Embryonic facial prominence (tissue), 1 donor: Measurements from ENCODE around the gene MAP2K3.
"Not testable (repeated sequence)": the region's sequence is repeated elsewhere in the genome, so short reads cannot be mapped to it uniquely, and the experiment has no call there.

Experiments
- DNase-seq: peaks from one replicate; pipeline ENCODE4 v3.0.0-alpha.2; 2016; ENCODE audit errors: extremely low spot score

The MAP2K3 gene

DNA sequence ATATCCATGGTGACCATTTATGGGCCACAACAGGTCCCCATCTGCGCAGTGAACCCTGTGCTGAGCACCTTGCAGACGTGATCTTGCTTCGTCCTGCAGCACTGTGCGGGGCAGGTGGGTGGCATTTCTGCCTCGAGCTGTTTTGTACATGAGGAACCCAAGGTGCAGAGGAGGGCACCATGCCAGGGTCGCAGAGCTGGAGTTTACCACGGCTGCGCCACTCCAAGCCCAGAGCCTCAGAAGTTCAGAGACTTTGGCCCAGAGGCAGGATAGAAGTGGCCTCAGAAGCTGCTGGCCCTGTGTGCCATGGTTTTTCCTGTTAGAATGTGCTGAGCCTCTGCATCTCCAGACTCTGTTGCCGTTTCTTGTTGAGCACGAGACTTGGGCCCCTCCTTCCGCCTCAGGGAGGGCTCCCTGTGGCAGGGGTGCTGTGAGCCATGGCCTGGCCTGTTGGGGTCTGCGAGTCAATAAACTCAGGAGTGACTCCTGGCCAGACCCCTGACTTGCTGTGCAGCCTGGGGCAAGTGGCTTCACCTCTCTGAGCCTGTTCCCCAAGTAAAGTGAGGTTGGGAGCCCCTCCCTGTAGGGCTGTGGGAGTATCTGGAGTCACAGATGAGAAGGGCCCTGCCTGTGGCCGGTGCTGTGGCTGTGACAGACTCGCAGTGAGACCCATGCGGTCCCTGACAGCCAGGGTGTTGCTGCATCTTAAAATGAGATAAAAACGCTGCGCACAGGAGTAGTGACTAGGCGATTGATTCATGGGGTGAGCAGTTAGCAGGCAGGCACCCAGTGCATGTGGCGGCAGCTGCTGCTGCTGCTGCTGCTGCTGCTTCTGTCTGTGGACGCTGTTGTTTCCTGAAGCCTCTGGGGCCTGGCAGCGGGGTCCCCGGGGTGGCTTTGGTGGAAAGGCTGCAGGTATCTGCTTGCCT is 11.8 kb downstream of the MAP2K3 start:
- DNase-seq, result no peak

DNA sequence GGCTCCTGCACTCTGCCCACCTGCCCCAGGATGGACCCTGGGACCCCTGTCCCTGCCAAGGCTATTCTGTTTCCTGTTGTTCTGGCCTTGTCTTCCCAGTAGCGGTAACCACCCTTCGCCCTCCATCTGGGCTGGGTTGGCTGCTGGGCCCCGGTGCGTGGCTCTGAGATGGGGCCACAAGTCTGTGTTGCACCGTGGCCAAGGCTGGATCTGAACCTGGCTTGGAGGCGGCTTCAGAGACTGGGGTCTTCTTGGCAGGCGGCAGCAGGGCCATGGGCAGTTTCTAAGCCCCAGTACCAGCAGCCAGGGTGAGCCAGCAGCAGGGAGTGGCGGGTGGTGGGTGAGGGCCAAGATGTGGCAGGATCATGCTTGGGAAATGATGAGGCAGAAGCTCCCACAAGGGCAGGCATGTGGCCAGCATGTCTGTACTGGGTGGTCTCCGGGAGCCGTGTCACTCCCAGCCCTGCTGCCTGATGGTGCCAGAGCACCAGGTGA is 12.6 kb downstream of the MAP2K3 start:
- DNase-seq, result no peak

DNA sequence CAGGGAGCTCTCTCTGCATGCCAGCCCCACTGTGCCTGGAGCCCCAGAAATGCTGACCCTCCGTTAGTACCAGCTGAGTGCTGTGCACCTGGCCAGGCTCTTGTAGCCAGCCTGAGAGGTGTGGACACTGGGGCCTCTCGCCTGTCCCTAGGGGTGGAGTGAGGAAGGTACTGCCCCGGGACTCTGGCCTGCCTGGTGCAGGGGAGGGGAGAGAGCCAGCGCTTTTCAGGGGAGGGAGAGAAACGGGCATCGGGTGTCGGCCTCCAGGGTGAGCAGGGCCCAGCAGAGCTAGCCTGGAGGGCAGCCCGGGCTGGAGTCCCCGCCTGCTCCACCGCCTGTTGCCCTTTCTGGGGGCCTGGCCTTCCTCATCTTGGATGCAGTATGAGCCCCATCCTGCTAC is 13.1 kb downstream of the MAP2K3 start:
- DNase-seq, result no peak

DNA sequence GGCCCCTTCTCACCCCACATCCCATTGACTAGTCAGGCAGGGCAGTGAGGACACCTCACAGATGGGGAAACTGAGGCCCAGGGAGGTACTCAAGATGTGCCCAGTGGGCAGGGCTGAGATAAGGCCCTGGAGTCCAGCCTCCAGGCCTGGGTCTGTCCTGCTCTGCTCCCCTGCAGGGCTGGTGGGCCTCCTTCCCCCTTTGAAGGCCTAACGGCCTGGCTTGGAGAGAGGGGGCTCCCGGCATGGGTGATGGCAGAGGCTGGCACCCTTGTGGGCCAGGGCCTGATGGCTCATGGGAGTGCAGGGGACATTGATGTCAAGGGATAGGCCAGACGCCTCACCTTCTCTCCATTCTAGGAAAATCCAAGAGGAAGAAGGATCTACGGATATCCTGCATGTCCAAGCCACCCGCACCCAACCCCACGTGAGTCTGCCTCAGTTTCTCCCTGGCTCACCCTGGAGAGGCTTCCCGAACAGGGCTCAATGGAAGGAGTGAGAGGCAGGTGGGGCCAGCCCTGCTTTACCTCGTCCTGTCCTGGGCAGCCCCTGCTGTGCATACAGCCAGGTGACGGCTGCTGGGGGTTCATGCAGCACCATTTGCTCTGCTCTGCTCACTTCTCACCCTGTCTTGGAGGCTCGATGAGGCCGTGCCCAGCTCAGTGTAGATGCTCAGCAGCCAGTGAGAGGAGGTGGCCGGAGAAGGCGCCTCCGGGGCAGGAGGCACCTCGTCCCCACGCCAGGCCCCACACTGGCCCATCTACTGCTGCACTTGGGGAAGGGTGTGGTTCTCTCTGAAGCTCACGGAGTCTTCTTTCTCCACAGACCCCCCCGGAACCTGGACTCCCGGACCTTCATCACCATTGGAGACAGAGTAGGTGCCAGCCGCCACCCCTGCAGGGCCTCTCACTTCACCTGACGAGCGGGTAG is 13.8 kb downstream of the MAP2K3 start:
- no peak for DNase-seq

DNA sequence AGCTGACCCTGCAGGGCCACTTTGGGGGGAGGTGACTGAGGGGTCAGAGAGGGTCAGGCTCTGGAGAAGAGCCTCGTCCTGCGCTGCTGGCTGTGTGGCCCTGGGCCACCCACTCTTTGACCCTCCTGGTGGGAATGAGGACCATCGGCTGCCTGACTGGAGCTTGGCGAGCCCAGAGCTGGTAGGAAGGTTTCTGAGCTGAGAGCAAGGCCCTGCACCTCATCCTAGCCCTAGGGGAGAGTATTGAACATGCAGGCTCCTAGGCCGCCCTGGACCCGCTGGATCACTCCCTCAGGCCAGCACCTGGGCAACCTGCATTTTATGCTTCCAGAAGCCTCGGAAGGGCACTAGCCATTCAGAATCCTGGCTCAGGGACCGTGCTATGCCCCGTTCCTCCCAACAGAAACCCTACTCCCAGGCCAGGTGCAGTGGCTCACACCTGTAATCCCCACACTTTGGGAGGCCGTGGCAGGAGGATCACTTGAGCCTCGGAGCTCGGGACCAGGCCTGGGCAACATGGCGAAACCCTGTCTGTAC is 14.5 kb downstream of the MAP2K3 start:
- DNase-seq, result no peak

DNA sequence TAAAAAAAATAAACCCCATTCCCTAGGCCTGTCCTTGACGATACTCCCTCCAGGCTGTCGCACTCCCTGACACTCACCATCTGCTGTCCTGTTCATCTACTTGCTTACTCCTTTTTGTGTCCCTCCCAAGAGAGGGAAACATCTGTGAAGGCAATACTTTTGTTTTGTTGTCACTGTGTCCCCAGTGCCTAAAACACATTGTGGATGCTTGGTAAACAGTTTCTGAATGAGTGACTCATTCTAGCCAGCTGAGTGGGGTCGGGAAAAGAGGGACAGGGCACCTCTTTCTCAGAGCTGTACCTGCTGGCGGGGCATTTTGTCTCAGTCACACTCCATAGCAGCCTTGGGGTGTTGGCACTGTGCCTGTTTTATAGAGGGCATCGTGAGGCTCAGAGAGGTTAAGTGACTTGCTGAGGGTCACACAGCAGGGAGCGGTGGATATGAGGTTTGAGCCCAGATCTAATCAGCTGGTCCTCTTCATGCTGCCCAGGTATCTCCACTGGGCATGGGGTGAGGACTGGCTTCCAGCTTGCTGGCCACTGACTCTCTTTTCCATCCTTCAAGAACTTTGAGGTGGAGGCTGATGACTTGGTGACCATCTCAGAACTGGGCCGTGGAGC is 15.6 kb downstream of the MAP2K3 start:
- no peak for DNase-seq

DNA sequence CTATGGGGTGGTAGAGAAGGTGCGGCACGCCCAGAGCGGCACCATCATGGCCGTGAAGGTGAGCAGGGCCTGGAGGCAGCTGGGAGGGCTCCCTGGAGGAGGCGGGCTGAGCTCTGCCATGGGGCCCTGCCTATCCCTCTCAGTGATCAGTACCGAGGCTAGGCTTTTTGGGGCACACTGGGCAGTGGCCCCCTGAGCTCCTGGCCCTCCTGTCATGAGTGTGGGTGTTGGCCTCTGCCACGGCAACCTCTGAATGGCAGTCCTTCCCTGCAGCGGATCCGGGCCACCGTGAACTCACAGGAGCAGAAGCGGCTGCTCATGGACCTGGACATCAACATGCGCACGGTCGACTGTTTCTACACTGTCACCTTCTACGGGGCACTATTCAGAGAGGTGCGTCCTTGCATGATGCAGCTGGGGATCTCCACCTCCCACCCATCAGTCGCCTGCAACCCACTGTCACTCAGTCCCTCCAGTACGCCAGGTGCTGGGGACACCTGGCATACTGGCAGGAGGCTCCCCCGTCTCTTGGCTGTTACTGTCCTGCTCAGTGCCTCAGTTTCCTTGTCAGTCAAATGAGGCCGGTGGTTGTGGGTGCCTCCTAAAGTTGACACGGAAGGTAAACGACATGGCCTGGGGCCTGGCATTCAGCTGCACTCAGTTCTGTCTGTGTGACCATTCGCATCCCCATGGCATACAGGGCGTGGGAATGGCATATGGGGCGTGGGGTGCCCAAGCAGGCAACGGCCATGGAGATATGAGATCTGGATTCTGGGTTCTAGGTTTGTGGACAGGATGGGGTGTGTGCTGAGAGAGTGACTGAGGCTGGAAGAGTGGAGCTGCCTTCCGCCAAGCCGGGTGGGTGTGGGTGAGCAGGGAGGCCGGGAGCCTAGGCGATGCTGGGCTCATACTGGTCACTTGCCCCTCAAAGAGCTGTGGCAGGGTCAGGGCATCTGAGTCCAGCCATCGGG is 16.4 kb downstream of the MAP2K3 start:
- no peak for DNase-seq

DNA sequence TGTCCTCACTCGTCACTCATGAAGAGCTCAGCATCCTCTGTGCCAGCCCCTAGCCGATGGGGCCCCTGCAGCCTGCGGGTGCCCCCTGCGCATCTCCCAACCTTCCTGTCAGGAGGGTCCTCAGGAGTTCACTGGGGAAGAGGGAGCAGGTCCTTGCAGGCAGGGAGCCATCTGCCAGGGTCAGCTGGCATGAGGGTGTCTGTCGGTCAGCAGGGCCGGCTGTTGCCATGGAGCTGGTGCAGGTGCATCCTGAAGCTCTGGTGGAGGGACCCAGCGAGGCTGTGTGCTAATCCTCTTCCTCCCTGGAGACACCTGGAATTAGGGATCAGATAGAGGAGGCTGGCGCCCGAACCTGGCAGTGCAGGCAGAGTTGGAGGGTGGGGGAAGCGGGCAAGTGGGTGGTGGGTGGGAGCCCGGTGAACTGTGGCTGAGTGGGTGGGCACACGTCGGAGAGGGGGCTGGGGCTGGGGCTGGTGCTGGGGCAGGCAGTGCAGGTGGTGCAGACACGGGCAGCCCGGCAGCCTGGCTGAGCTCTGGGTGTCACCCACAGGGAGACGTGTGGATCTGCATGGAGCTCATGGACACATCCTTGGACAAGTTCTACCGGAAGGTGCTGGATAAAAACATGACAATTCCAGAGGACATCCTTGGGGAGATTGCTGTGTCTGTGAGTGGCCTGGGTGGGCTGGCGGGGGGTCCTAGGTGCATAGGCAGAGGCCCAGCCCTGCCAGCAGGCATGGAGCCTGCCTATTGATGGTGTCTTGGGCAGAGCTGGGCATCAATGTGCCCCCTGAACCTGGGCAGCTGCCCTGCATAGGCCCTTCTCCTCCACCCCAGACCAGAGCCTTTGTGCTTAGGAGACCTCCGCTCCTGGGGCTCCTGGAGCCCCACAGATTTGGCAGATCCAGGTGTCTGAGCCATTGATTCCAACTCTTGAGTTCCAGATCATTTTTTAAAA is 17.4 kb downstream of the MAP2K3 start:
- DNase-seq, result no peak

DNA sequence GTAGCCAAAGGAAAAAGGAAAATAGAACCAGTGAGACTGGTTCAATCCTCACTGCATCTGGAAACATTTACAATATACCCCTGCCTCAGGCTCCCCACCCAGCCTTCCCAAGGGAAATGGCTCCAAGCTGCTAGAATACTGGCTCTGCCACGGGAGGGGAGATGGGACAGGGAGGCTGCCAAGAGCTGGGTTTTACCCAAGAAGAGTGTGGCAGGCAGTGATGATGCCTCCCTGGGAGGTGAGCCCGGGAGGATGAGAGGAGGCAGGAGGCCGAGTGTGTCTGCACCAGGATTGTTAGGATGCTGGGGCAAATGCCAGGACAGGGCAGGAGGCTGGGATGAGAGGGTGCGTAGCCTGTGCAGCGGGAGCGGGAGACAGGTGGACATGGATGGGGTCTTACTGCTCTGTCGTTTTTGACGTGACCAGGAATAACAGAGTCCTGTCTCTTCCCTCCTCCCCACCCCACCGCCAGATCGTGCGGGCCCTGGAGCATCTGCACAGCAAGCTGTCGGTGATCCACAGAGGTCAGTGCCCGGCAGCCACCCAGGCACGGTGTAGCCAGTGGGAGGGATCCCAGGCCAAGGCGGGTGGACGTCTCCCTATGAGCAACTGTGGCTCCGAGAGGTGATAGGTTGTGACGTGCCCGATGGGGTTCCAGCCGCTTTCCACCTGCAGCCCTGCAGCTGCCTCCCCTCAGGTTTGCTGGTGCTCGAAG is 18.4 kb downstream of the MAP2K3 start:
- DNase-seq, result no peak

DNA sequence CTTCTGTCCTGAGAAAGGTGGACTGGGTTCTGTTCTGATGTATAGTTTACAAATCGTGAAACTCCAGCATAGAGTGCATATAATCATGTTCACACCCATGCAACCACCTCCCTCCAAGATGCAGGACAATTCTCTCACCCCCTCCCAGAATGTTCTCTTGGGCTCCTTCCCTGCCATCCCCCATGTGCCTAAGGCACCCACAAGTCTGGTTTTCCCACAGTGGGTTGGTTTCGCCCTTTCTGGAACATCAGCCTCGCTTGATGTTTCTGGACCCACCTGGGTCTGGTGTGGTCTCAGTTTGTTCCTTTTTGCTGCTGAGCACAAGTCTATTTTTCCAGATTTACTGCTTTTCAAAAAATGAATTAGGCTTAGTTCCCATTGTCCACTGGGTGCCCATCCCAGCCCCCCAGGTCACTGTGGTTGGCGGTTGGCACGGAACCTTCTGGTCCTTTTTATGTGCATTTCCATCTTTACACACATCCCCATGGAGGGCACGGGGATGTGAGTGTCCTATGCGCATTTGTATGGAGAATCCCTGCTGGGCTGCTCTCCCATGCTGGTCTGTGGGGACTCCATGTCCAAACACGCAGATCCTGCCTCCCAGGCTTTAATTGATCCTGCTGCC is 19.0 kb downstream of the MAP2K3 start:
- DNase-seq, result no peak

DNA sequence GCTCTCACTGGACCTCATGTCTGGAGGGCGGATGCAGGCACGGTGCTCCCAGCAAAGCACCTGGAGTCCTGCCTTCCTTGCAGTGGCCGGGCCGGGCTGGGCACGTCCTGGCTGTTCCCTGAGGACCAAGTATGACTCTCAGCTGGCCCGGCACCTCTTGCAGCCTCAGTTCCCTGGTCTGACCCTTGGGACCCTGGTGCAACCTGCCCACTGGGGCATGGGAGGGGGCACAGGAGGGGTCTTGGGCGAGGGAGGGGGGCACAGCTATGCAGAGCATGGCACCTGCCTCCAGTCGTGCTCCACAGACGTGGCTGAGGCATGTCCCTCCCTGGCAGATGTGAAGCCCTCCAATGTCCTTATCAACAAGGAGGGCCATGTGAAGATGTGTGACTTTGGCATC is 19.6 kb downstream of the MAP2K3 start:
- no peak for DNase-seq

DNA sequence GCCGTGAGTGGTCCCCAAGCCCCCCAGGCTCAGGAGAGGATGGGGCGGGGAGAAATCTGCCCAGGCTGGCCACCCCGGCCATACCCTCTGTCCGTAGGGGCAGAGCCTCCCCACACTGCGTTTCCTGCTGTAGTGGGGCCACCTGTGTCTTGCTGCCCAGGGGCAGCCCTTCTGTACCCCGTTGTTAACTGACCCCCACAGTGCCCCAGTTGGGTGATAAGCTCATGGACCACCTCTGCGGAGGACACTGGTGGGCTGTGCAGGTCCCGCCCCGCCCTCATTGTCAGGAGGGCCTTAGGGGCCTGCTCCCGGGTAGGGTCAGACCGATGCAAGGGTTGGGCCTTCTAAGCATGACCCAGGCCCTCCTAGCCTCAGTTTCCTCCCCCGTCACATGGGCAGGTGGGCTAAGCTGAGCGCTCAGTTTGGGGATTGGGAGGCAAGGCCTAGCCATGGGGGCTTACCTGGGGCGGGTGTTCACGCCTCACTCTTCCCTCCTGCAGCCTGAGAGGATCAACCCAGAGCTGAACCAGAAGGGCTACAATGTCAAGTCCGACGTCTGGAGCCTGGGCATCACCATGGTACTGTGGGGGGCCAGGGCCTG is 20.1 kb downstream of the MAP2K3 start:
- not testable (repeated sequence) for DNase-seq

DNA sequence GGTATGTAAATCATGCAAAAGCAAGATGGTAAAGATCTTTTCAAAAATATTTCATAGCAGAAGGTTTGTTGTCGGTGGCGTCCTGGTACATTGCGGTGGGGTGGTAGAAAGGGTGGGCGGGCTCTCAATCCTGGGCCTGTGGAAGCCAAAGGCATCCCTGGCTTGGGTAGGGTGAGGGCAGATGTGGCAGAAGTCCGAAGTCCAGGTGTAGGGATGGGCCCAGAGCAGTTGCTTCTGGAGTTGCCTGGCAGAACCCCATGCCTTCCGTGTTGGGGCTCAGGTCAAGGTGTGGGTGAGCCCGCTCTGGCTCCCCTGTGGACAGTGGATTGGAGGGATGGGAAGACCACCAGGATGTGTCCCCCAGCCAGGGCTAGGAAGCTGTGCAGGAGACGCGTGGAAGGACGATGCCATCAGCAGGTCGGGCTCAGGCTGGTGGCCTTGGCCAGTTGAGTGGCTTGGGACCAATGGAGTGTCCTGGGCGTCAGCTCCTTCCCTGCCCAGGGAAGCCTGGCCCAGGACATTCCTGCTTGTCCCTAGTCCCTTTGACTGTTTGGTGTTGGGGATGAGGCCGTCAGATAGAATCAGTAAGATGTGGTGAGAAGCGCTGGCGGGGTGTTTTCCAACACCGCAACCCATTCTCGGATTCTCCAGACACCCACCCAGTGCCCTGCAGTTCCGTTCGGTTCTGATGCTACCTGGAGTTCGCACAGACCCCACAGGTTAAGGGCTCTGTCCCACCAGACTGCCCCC is 21.1 kb downstream of the MAP2K3 start:
- DNase-seq, result not testable (repeated sequence)

DNA sequence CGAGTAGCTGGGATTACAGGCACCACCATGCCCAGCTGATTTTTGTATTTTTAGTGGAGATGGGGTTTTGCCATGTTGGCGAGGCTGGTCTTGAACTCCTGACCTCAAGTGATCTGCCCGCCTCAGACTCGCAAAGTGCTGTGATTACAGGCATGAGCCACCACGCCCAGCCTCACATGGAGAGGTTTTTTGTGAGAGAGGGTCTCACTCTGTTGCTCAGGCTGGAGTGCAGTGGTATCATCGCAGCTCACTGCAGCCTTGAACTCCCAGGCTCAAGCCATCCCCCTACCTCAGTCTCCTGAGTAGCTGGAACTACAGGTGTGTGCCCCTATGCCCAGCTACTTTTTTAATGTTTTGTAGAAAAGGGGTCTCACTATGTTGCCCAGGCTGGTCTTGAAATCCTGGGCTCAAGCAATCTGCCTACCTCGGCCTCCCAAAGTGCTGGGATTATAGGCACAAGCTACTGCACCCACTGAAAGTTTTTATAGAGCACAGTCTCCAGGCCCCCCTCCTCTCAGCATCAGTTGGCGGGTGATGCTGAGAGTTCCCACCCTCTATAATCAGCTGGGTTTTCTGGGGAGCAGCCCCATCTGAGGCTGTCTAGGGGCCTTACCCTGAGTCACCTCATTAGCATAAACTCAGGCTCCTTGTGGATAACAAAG is 22.2 kb downstream of the MAP2K3 start:
- DNase-seq, result not testable (repeated sequence)

DNA sequence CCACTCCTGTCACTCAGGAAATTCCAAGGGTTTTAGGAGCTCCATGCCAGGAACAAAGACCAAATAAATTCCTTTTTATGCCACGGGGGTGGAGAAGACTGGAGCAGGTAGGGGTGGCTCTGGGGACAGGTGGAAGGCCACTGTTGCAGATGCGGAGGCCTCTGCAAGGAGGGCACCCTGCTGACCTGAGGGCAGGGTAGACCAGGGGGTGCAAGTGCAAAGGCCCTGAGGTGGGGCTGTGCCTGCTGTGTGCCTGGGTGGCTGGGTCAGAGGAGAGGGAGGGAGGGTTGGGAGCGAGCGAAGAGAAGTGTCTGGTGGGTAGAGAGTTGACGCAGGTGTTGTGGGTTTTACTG is 22.7 kb downstream of the MAP2K3 start:
- DNase-seq, result not testable (repeated sequence)

DNA sequence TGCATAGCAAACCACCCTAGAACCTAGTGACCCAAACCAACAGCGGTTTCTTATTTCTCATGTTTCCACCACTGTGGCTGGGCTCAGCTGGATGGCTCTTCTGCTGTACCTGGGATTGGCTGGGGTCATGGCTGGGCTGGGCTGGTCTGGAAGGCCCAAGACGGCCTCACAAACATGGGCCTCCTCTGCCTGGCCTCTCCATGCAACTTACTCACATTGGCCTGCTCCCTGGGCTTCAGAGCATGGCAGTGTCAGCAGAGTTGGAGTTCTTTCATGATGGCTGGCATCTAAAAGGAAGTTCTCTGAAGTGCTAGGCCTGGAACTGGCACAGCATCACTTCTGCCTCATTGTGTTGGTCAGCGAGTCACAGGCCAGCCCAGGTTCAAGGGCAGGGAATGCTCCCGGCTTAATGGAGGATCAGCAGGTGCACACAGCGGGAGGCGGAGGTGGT is 24.4 kb downstream of the MAP2K3 start:
- not testable (repeated sequence) for DNase-seq
